GM12878 (cell line): ENCODE results near the gene GUK1. TPM values are rescaled to one million over a fixed set of nuclear protein-coding genes. Genes with fewer than 3 reads are reported as not detected.

Experiments used
- ATF7 ChIP-seq: fragments of 450-650 bp; IDR thresholded peaks from 2 replicates; pipeline ENCODE4 v1.6.1; 2016; ENCODE audit warnings: low read depth, mild to moderate bottlenecking
- CBX3 ChIP-seq: fragments of 200-600 bp; sonication (generic); IDR thresholded peaks from 2 replicates; pipeline ENCODE4 v1.6.1; 2016; ENCODE audit warnings: low read depth, borderline replicate concordance
- JUND ChIP-seq: IDR thresholded peaks from 2 replicates; pipeline ENCODE4 v1.6.1; 2012; ENCODE audit warnings: low read depth, mild to moderate bottlenecking, low read length, improper control_type of control experiment, moderate library complexity
- MLLT1 ChIP-seq: fragments of 450-650 bp; IDR thresholded peaks from 2 replicates; pipeline ENCODE4 v1.6.1; 2016; ENCODE audit warnings: mild to moderate bottlenecking
- MTA3 ChIP-seq: IDR thresholded peaks from 2 replicates; pipeline ENCODE4 v1.6.1; 2012; ENCODE audit warnings: low read length, inconsistent platforms, borderline replicate concordance
- NR2F1 ChIP-seq: fragments of 450-650 bp; conservative IDR thresholded peaks from 2 replicates; pipeline ENCODE4 v1.6.1; 2017; ENCODE audit warnings: mild to moderate bottlenecking
- RUNX3 ChIP-seq: IDR thresholded peaks from 2 replicates; pipeline ENCODE4 v1.6.1; 2012; ENCODE audit warnings: low read length, inconsistent platforms
- SIX5 ChIP-seq: IDR thresholded peaks from 2 replicates; pipeline ENCODE4 v1.6.1; 2011; ENCODE audit warnings: mild to moderate bottlenecking, low read depth, low read length, moderate library complexity; ENCODE audit not compliant: severe bottlenecking
- SMAD1 ChIP-seq: fragments of 450-650 bp; IDR thresholded peaks from 2 replicates; pipeline ENCODE4 v1.6.1; 2018; ENCODE audit warnings: mild to moderate bottlenecking, low read depth; ENCODE audit not compliant: partially characterized antibody
- SMC3 ChIP-seq: IDR thresholded peaks from 2 replicates; pipeline ENCODE4 v1.6.1; 2011; ENCODE audit warnings: low read length, improper control_type of control experiment, borderline replicate concordance
- STAT1 ChIP-seq: fragments of 450-650 bp; conservative IDR thresholded peaks from 2 replicates; pipeline ENCODE4 v1.6.1; 2014; ENCODE audit warnings: antibody characterized with exemption, mild to moderate bottlenecking
- SUPT20H ChIP-seq: IDR thresholded peaks from 2 replicates; pipeline ENCODE4 v1.6.1; 2011; ENCODE audit warnings: low read depth, mild to moderate bottlenecking, low read length, moderate library complexity, borderline replicate concordance; ENCODE audit not compliant: control insufficient read depth
- TAF1 ChIP-seq: IDR thresholded peaks from 2 replicates; pipeline ENCODE4 v1.6.1; 2011; ENCODE audit warnings: mild to moderate bottlenecking, low read depth, low read length, borderline replicate concordance
- TBL1XR1 ChIP-seq: IDR thresholded peaks from 2 replicates; pipeline ENCODE4 v1.6.1; 2012; ENCODE audit warnings: low read depth, low read length, improper control_type of control experiment
- TCF12 ChIP-seq: IDR thresholded peaks from 2 replicates; pipeline ENCODE4 v1.6.1; 2011; ENCODE audit warnings: low read depth, mild to moderate bottlenecking, low read length
- YY1 ChIP-seq: IDR thresholded peaks from 2 replicates; pipeline ENCODE4 v1.6.1; 2011; ENCODE audit warnings: low read depth, mild to moderate bottlenecking, low read length
- polyA plus RNA-seq, 11 experiments: library from polyadenylated mRNA; depleted of rRNA in 4 of 11; unstranded in 6 of 11; stranded (reverse) in 5 of 11; fragments of >200 nt; fragmentation: Nextera tagmentation in 4 of 11; fragmentation: Illumina TruSeq in 1 of 11; extraction: Ambion mirVana in 4 of 11; extraction: Trizol in 1 of 11; gene quantifications; 1 replicate in 1 of 11; 2 replicates in 10 of 11; pipeline versions ENCODE4 v1.2.1 to v1.2.3, GENCODE V29; 2011 to 2016; ENCODE audit warnings: inconsistent platforms in 2 of 11, missing spikeins in 2 of 11, low read depth in 1 of 11
- total RNA-seq, 4 experiments: library from RNA; depleted of rRNA in 3 of 4; stranded (reverse); fragments of >200 nt in 3 of 4; fragmentation: Illumina TruSeq in 1 of 4; extraction: Trizol in 1 of 4; gene quantifications; 2 replicates each; pipeline versions ENCODE4 v1.2.1 to v1.2.3, GENCODE V29; 2013 to 2021
- TF ChIP-seq, protein P1 (sequence below): fragments of 450-650 bp; formaldehyde crosslinking; IDR thresholded peaks from 2 replicates; pipeline ENCODE4 v1.4.0; 2022; ENCODE audit warnings: mild to moderate bottlenecking, moderate library complexity
- TF ChIP-seq, protein P2 (sequence below): fragments of 450-650 bp; IDR thresholded peaks from 2 replicates; pipeline ENCODE4 v1.6.1; 2016; ENCODE audit warnings: mild to moderate bottlenecking, moderate library complexity, borderline replicate concordance
- TF ChIP-seq, protein P3 (sequence below): fragments of 450-650 bp; IDR thresholded peaks from 2 replicates; pipeline ENCODE4 v1.6.1; 2017; ENCODE audit warnings: mild to moderate bottlenecking, moderate library complexity

Gene GUK1
- total and polyA plus RNA-seq, 10 of the 15 experiments (the other 5 are each of a cell fraction or from before 2014, with no cell fraction given) = 6.3 to 357 (median 203) TPM

- TF ChIP-seq, protein P1, sequence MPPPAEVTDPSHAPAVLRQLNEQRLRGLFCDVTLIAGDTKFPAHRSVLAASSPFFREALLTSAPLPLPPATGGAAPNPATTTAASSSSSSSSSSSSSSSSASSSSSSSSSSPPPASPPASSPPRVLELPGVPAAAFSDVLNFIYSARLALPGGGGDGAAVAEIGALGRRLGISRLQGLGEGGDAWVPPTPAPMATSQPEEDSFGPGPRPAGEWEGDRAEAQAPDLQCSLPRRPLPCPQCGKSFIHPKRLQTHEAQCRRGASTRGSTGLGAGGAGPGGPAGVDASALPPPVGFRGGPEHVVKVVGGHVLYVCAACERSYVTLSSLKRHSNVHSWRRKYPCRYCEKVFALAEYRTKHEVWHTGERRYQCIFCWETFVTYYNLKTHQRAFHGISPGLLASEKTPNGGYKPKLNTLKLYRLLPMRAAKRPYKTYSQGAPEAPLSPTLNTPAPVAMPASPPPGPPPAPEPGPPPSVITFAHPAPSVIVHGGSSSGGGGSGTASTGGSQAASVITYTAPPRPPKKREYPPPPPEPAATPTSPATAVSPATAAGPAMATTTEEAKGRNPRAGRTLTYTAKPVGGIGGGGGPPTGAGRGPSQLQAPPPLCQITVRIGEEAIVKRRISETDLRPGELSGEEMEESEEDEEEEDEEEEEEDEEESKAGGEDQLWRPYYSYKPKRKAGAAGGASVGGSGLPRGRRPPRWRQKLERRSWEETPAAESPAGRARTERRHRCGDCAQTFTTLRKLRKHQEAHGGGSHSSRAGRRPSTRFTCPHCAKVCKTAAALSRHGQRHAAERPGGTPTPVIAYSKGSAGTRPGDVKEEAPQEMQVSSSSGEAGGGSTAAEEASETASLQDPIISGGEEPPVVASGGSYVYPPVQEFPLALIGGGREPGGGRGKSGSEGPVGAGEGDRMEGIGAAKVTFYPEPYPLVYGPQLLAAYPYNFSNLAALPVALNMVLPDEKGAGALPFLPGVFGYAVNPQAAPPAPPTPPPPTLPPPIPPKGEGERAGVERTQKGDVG = no peak
- TF ChIP-seq RUNX3 (peak; percentile 56), CBX3 (no peak), YY1 (no peak), ATF7 (no peak), TAF1 (no peak), TCF12 (0 out of 2 replicates have a peak, but pooled peaks have one; percentile 24), TBL1XR1 (no peak), MTA3 (no peak), SIX5 (no peak), NR2F1 (peak; percentile 78), SMAD1 (no peak), JUND (no peak), MLLT1 (no peak), STAT1 (no peak), SUPT20H (no peak), SMC3 (no peak)
- TF ChIP-seq, protein P2, sequence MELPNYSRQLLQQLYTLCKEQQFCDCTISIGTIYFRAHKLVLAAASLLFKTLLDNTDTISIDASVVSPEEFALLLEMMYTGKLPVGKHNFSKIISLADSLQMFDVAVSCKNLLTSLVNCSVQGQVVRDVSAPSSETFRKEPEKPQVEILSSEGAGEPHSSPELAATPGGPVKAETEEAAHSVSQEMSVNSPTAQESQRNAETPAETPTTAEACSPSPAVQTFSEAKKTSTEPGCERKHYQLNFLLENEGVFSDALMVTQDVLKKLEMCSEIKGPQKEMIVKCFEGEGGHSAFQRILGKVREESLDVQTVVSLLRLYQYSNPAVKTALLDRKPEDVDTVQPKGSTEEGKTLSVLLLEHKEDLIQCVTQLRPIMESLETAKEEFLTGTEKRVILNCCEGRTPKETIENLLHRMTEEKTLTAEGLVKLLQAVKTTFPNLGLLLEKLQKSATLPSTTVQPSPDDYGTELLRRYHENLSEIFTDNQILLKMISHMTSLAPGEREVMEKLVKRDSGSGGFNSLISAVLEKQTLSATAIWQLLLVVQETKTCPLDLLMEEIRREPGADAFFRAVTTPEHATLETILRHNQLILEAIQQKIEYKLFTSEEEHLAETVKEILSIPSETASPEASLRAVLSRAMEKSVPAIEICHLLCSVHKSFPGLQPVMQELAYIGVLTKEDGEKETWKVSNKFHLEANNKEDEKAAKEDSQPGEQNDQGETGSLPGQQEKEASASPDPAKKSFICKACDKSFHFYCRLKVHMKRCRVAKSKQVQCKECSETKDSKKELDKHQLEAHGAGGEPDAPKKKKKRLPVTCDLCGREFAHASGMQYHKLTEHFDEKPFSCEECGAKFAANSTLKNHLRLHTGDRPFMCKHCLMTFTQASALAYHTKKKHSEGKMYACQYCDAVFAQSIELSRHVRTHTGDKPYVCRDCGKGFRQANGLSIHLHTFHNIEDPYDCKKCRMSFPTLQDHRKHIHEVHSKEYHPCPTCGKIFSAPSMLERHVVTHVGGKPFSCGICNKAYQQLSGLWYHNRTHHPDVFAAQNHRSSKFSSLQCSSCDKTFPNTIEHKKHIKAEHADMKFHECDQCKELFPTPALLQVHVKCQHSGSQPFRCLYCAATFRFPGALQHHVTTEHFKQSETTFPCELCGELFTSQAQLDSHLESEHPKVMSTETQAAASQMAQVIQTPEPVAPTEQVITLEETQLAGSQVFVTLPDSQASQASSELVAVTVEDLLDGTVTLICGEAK = no peak
- TF ChIP-seq, protein P3, sequence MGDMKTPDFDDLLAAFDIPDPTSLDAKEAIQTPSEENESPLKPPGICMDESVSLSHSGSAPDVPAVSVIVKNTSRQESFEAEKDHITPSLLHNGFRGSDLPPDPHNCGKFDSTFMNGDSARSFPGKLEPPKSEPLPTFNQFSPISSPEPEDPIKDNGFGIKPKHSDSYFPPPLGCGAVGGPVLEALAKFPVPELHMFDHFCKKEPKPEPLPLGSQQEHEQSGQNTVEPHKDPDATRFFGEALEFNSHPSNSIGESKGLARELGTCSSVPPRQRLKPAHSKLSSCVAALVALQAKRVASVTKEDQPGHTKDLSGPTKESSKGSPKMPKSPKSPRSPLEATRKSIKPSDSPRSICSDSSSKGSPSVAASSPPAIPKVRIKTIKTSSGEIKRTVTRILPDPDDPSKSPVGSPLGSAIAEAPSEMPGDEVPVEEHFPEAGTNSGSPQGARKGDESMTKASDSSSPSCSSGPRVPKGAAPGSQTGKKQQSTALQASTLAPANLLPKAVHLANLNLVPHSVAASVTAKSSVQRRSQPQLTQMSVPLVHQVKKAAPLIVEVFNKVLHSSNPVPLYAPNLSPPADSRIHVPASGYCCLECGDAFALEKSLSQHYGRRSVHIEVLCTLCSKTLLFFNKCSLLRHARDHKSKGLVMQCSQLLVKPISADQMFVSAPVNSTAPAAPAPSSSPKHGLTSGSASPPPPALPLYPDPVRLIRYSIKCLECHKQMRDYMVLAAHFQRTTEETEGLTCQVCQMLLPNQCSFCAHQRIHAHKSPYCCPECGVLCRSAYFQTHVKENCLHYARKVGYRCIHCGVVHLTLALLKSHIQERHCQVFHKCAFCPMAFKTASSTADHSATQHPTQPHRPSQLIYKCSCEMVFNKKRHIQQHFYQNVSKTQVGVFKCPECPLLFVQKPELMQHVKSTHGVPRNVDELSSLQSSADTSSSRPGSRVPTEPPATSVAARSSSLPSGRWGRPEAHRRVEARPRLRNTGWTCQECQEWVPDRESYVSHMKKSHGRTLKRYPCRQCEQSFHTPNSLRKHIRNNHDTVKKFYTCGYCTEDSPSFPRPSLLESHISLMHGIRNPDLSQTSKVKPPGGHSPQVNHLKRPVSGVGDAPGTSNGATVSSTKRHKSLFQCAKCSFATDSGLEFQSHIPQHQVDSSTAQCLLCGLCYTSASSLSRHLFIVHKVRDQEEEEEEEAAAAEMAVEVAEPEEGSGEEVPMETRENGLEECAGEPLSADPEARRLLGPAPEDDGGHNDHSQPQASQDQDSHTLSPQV = no peak
Measured at GRCh38 chr1:228090613-228091081, 49.4 kb upstream of the GUK1 start (continued).
